ENCODE data around the gene CNGA3.
"Not testable (repeated sequence)": the region's sequence is repeated elsewhere in the genome, so short reads cannot be mapped to it uniquely, and the experiment has no call there.

The CNGA3 gene

GRCh38 chr2:98346311-98347236, at the start of gene CNGA3:
CNGA3 (plus strand) TSS chr2:98346456; CDS start chr2:98369976, 23,520 bp downstream.
- H3K4me3 ChIP-seq (ENCODE audit: low read depth, low read length): peak within 1 kb of the TSS; percentile 29
- no peak for DNase-seq (ENCODE audit: low read depth)

- no peak overlapping the region for H3K4me3 ChIP-seq (ENCODE audit: low read depth, low read length)
- no peak for DNase-seq (ENCODE audit: low read depth)
Observed at GRCh38 chr2:98297817-98298682, 48.2 kb upstream of the CNGA3 start.

DNA sequence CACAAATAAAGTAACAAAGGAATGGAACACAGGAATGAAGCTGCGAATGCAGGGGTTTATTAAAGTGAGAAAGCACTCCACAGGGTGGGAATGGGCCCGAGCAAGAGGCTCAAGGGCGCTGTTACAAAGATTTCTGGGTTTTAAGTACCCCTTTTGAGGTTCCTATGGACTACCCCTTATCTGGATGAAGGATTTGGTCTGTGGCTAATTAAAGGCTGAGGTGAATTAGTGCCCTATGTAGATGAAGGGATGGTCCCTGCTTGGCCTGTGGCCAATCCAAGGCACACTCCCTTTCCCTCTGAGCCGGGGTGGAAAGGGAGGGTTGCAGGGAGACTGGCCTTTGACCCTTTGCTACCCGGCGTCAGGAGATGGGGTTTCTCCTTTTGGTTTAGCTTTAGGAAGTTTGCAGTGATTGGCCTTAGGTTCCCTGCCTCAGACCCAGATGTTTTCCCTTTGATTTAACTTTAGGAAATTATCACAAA, 47.5 kb upstream of the CNGA3 start:
- DNase-seq (ENCODE audit: low read depth): no peak
- no peak overlapping the region for H3K4me3 ChIP-seq (ENCODE audit: low read depth, low read length)

GRCh38 chr2:98299211-98299905, 46.9 kb upstream of the CNGA3 start:
- H3K4me3 ChIP-seq (ENCODE audit: low read depth, low read length): no peak overlapping the region

GRCh38 chr2:98300141-98300874, 45.9 kb upstream of the CNGA3 start:
- no peak for DNase-seq (ENCODE audit: low read depth)
- H3K4me3 ChIP-seq (ENCODE audit: low read depth, low read length): no peak overlapping the region

More at GRCh38 chr2:98299211-98299905, 46.9 kb upstream of the CNGA3 start:
- DNase-seq (ENCODE audit: low read depth): no peak

GRCh38 chr2:98301469-98301868, 44.8 kb upstream of the CNGA3 start:
- no peak for DNase-seq (ENCODE audit: low read depth)
- H3K4me3 ChIP-seq (ENCODE audit: low read depth, low read length): no peak overlapping the region

DNA sequence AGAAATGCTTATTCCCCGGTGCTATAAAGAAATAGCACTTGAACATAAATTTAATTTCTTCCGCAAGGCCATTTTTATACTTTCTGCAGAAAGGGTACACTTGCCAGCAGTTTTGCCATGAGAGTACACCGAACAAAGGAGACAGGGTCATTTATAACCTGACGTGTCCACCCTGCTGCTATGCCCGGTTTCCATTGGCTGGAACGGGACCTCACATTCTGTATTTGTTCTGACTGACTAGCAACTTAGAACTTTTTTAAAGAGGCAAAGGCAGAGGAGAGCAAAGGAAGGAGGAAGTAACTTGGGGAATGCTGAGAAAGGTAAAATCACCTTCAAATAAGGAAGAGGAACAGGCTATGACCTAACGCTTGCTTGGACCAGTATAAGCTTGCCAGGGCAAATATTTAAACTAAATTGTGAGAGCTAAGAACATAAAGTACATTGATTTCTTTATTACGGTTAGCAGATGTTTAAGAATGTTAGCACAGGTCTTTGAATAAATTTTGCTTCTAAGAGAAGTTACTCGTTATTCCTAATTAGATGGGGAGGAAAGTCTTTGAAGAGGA, 39.0 kb upstream of the CNGA3 start:
- H3K4me3 ChIP-seq (ENCODE audit: low read depth, low read length); DNase-seq (ENCODE audit: low read depth): not testable (repeated sequence)

DNA sequence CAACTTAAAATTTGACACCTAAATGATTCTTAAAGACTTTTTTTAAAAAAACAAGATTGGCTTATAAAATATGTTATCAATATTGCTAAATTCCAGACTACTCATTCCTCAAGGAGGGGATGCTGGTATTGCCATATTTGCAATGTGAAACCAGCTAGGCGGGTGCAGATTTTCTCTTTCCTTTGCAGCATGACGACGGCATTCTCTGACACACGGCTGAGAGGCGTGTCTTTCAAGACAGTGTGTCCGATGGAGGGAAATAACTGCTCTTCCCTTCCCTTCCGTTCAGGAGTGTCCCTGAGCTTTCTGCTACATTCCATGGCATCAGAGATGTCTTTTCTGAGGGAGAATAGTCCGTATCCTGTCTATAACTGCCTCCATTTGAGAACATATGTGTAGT, 38.2 kb upstream of the CNGA3 start:
- DNase-seq (ENCODE audit: low read depth): no peak

DNA sequence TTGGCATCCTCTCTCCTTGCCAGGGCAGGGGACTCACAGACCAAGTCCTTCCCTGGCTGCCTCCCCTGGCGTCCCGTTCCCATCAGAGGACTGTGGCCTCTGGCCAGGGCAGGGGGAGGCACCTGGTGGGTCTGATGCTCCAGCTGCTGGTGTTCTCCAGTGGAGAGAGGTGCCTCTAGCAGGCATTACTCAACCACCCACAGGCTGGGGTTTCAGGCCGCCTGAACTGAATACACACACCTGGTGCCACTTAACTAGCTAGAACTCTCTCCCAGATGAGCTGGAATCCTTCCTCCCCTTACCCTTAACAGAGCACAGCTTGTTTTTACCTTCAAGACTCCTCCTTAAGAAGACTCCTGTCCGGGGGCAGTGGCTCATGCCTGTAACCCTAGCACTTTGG, 37.7 kb upstream of the CNGA3 start:
- no peak overlapping the region for H3K4me3 ChIP-seq (ENCODE audit: low read depth, low read length)
- no peak for DNase-seq (ENCODE audit: low read depth)

More for the DNA sequence above, 38.2 kb upstream of the CNGA3 start:
- no peak overlapping the region for H3K4me3 ChIP-seq (ENCODE audit: low read depth, low read length)

DNA sequence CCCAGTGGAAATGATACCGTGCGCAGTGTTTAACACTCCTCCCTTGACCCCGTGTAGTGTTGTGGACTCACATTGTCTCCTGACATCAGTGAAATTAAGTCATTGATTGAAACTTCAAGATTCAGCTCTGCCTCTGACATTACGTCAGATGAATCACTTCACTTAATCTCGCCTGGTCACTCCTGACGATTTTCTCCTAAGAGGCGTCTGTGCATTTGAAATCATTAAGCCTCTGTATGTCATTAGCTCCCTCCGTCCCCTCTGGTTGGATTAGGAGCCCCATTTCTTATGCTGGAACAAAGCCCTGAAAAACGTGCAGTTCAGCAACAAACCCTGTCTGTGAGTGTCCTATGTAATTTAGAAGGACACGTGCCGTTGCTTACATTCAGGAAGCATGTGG, 36.7 kb upstream of the CNGA3 start:
- H3K4me3 ChIP-seq (ENCODE audit: low read depth, low read length): no peak overlapping the region
- no peak for DNase-seq (ENCODE audit: low read depth)

DNA sequence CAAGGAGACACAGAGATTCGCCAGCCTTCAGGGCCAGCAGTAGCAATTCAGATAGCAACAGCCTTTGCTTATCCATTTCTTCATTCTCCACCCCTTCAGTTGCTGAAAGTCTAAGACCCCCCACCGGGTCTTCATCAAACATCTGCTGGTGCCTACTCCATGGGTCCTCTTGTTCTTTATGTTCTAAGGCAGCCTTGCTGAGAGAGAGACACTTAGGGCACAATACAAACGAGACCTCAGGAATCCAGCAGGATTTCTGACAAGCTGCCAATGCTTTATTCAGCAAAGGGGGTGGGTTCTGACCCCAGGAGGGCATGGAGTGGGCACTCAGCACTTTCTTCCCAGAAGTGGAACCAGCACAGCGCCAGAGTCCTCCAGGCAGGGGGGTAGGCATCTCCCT, 36.2 kb upstream of the CNGA3 start:
- DNase-seq (ENCODE audit: low read depth): no peak
- H3K4me3 ChIP-seq (ENCODE audit: low read depth, low read length): no peak overlapping the region

- no peak overlapping the region for H3K4me3 ChIP-seq (ENCODE audit: low read depth, low read length)
- DNase-seq (ENCODE audit: low read depth): no peak
Observed at GRCh38 chr2:98311090-98311489, 35.2 kb upstream of the CNGA3 start.

GRCh38 chr2:98311771-98312545, 34.3 kb upstream of the CNGA3 start:
- DNase-seq (ENCODE audit: low read depth): no peak
- no peak overlapping the region for H3K4me3 ChIP-seq (ENCODE audit: low read depth, low read length)

DNA sequence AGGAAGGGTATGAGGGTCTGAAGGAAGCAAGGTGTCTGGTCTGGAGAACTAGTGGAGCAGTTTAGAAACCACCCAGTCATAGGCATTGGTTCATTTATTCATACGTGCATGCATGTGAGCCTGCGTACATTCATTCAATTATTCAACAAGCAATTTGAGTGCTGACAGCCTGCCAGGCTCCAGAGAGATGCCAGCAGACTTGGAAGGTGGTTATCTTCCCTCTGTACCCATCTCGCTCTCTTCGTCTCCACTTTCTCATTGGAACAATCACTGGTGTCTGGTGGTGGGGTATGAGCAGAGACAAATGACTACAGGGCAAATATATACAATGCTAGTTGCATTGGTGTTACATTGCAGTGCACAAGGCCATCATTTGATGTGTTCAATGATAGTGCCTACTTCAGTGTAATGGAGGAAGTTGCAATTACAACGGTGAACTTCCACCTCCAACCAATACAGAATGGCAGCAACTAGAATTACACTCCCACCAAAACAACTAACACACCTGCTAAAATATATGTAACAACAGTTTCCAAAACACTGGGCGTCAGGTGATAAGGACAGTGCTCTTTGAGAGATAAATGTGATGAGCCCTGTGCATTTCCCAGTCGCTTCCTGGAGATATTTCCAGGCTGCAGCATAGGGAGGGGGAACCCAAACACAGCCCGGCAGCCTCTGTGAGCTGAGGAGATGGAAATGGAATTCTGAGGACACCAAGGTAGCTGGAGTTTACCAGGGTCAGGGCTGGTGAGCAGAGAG, 32.6 kb upstream of the CNGA3 start:
- DNase-seq (ENCODE audit: low read depth): no peak
- no peak overlapping the region for H3K4me3 ChIP-seq (ENCODE audit: low read depth, low read length)

- no peak for DNase-seq (ENCODE audit: low read depth)
- H3K4me3 ChIP-seq (ENCODE audit: low read depth, low read length): no peak overlapping the region
Observed at GRCh38 chr2:98314251-98314650, 32.0 kb upstream of the CNGA3 start.

DNA sequence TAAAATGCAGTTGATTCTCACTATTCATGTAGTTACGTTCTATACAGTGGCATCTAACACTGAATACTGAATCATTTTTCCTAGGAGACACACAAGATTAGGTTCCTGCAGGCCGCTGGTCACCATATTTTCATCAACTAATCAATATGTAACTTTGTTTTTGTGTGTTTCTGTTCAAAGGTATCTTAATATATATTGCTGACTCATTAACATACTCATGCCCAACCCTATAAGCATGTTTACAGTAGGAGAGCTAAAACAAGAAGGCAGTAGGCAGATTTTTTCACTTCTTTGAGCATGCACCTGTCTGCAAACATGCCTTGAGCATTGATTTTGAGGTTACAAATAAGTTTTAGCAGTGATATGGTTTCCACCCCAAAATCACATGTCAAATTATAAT, 30.3 kb upstream of the CNGA3 start:
- DNase-seq (ENCODE audit: low read depth): no peak
- H3K4me3 ChIP-seq (ENCODE audit: low read depth, low read length): no peak overlapping the region

DNA sequence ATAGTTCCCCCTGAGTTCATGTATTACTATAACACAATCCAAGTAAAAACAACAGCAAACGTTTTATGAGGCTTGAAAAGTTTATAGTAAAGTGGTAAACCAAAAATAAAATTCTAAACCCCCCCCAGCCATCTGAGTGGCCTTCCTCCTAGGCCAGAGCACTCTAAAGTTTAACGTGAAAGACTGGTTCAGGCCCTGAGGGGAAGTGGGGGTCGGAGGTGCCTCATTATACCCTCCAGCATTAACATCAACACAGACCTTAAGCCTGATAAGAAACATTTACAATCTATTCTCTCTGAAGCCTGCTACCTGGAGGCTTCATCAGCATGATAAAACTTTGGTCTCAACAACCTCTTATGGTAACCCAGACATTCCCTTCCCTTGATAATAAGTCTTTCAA, 29.0 kb upstream of the CNGA3 start:
- DNase-seq (ENCODE audit: low read depth): no peak
- no peak overlapping the region for H3K4me3 ChIP-seq (ENCODE audit: low read depth, low read length)
